CD8-positive, alpha-beta memory T cell (primary cell): ENCODE results near the gene TCP11L1. TPM values are rescaled to one million over a fixed set of nuclear protein-coding genes. Genes with fewer than 3 reads are reported as not detected.
A peak's percentile ranks its signal among the peaks of the same experiment; 100 is the strongest.

Experiments used
- CTCF ChIA-PET: fragments of 350-600 bp; sonication (Branson Sonifier 250); formaldehyde crosslinking; loops from one replicate; lab custom pipeline; 2021; ENCODE audit warnings: antibody characterized with exemption; lab: Charles Lee
- POLR2A ChIA-PET: fragments of 350-600 bp; sonication (Branson Sonifier 250); formaldehyde crosslinking; loops from one replicate; lab custom pipeline; 2021; ENCODE audit warnings: antibody characterized with exemption; lab: Charles Lee
- DNase-seq, 5 donors: peaks; one replicate each; pipeline versions ENCODE4 v3.0.0 to v3.0.0-alpha.2; 2020 to 2022; ENCODE audit warnings: mixed read lengths in 1 of 5
- H3K27ac ChIP-seq: one replicate; pipeline ENCODE4 v1.7.0; 2013; ENCODE audit warnings: low read depth, mild to moderate bottlenecking, low read length, moderate library complexity
- H3K27me3 ChIP-seq: 2 replicates; pipeline ENCODE4 v1.7.0; 2013; ENCODE audit warnings: low read length, mild to moderate bottlenecking; ENCODE audit not compliant: insufficient read depth, poor library complexity, severe bottlenecking
- H3K36me3 ChIP-seq: 2 replicates; pipeline ENCODE4 v1.7.0; 2013; ENCODE audit warnings: mild to moderate bottlenecking, low read length, moderate library complexity; ENCODE audit not compliant: insufficient read depth
- H3K4me1 ChIP-seq: 2 replicates; pipeline ENCODE4 v1.7.0; 2013; ENCODE audit warnings: mild to moderate bottlenecking, low read length, moderate library complexity; ENCODE audit not compliant: insufficient read depth
- H3K4me3 ChIP-seq: 2 replicates; pipeline ENCODE4 v1.7.0; 2013; ENCODE audit warnings: mild to moderate bottlenecking, low read length
- H3K9me3 ChIP-seq: 2 replicates; pipeline ENCODE4 v1.7.0; 2013; ENCODE audit warnings: mild to moderate bottlenecking, low read length
- H3K27ac Mint-ChIP-seq, 8 donors: one replicate each; pipeline ENCODE4 v1.8.0; 2020 to 2021; ENCODE audit warnings: mixed read lengths in 8 of 8, mild to moderate bottlenecking in 6 of 8, inconsistent platforms in 3 of 8, moderate library complexity in 3 of 8
- H3K27me3 Mint-ChIP-seq, 2 donors: one replicate each; pipeline ENCODE4 v1.8.0; 2020 to 2021; ENCODE audit warnings: mixed read lengths in 2 of 2, mild to moderate bottlenecking in 1 of 2, moderate library complexity in 1 of 2
- H3K36me3 Mint-ChIP-seq, 3 donors: one replicate each; pipeline ENCODE4 v1.8.0; 2020 to 2021; ENCODE audit warnings: mixed read lengths in 3 of 3, inconsistent platforms in 1 of 3, mild to moderate bottlenecking in 1 of 3
- H3K4me1 Mint-ChIP-seq, 3 donors: one replicate each; pipeline ENCODE4 v1.8.0; 2020 to 2021; ENCODE audit warnings: mixed read lengths in 3 of 3, inconsistent platforms in 1 of 3, mild to moderate bottlenecking in 1 of 3
- H3K4me3 Mint-ChIP-seq, 7 donors: one replicate each; pipeline ENCODE4 v1.8.0; 2020 to 2021; ENCODE audit warnings: mixed read lengths in 7 of 7, mild to moderate bottlenecking in 6 of 7, moderate library complexity in 4 of 7, inconsistent platforms in 2 of 7
- H3K9me3 Mint-ChIP-seq, 5 donors: one replicate each; pipeline ENCODE4 v1.8.0; 2020 to 2022; ENCODE audit warnings: mixed read lengths in 5 of 5, mild to moderate bottlenecking in 3 of 5, moderate library complexity in 2 of 5, inconsistent platforms in 1 of 5
- polyA plus RNA-seq: library from polyadenylated mRNA; unstranded; fragments of 300-500 nt; fragmentation: Illumina TruSeq; gene quantifications from one replicate; pipeline ENCODE4 v1.2.3, GENCODE V29; 2021
- total RNA-seq, 2 experiments: library from RNA; stranded (reverse); gene quantifications; one replicate each; pipeline ENCODE4 v1.2.3, GENCODE V29; 2021

Gene TCP11L1
- total and polyA plus RNA-seq, 3 experiments from 2014 or later: 7.5 to 22.2 (median 22.1) TPM

- Mint-ChIP-seq H3K36me3 (no peaks in the 10 kb centered on the region), H3K9me3 (no peaks in the 10 kb centered on the region), H3K27me3 (no peaks in the 10 kb centered on the region), H3K27ac (peak overlapping the region in 1 of 8 donors; percentile 26), H3K4me3 (peak overlapping the region in 2 of 7 donors; percentile 2 to 20), H3K4me1 (peaks cover 18 to 25% (median 24%) of the 10 kb centered on the region in 3 donors)
- Histone ChIP-seq H3K9me3 (no peaks in the 10 kb centered on the region), H3K4me3 (no peak overlapping the region), H3K27me3 (no peaks in the 10 kb centered on the region), H3K4me1 (peaks cover 22% of the 10 kb centered on the region), H3K27ac (no peak overlapping the region), H3K36me3 (no peaks in the 10 kb centered on the region)
- POLR2A ChIA-PET: no interaction called here
- CTCF ChIA-PET: no interaction called here
- peak in 2 of 5 donors; percentile 30 to 66 for DNase-seq
Measured at GRCh38 chr11:33005175-33005574, 34.2 kb upstream of the TCP11L1 start.

DNA sequence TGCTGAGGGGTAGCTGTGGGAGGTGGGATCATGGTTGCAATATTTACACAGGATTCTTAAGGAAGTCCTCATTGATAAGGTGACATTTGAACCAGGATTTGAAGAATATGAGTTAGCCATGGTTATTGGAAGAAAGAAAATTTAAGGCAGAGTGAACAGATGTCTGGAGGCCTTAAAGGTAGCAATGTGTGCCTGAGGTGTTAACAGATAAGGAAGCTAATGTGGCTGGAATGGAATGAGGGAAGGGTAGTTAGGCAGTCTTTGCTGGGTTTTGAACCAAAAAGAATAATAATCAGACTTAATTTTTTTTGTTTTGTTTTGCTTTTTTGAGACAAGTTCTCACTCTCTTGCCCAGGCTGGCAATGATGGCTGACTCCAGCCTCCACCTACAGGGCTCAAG, 33.4 kb upstream of the TCP11L1 start:
- Mint-ChIP-seq H3K4me1 (peaks cover 18 to 33% (median 32%) of the 10 kb centered on the region in 3 donors), H3K27ac (peak overlapping the region in 1 of 8 donors; percentile 85)

DNA sequence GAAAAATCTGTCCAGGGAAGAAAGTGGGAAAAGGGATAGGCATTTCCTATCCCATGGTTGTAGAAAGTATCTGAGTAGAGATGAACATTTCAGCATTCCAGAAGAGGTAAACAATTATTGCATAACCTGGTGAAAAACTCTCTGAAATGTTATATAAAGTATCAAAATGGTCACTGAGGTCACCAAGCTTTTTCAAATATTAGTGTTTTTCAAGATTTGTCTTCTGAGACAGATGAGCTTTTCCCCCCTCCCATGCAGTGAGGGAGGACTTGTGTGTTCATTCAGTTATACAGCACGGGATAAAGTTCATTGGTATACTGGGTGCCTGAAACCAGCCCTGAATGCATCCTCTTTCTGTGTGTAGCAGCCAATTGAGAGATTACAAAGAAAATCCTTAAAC, 25.6 kb upstream of the TCP11L1 start:
- DNase-seq: no peak
- H3K27ac Mint-ChIP-seq: no peak overlapping the region
- no peaks in the 10 kb centered on the region for H3K9me3 ChIP-seq
- CTCF ChIA-PET: interaction anchor here (0.5 to 1.6 kb wide), 3 partner anchors 9 to 20 kb away, joined by 3 to 5 read pairs (median 4); no protein-coding TSS in a partner anchor
- H3K36me3 Mint-ChIP-seq: no peaks in the 10 kb centered on the region
- H3K4me1 ChIP-seq: peaks cover 19% of the 10 kb centered on the region
- POLR2A ChIA-PET: no interaction called here
- no peak overlapping the region for H3K4me3 Mint-ChIP-seq
- H3K4me3 ChIP-seq: no peak overlapping the region
- peaks cover 16 to 32% of the 10 kb centered on the region in 2 donors for H3K27me3 Mint-ChIP-seq
- H3K9me3 Mint-ChIP-seq: no peaks in the 10 kb centered on the region
- H3K36me3 ChIP-seq: no peaks in the 10 kb centered on the region
- H3K27ac ChIP-seq: no peak overlapping the region
- peaks cover 19 to 56% (median 27%) of the 10 kb centered on the region in 3 donors for H3K4me1 Mint-ChIP-seq
- no peaks in the 10 kb centered on the region for H3K27me3 ChIP-seq

More for the DNA sequence above, 33.4 kb upstream of the TCP11L1 start:
- no peak overlapping the region for H3K4me3 ChIP-seq
- Mint-ChIP-seq H3K9me3 (no peaks in the 10 kb centered on the region), H3K27me3 (no peaks in the 10 kb centered on the region), H3K4me3 (no peak overlapping the region), H3K36me3 (no peaks in the 10 kb centered on the region)
- peaks cover 26% of the 10 kb centered on the region for H3K4me1 ChIP-seq
- ChIA-PET CTCF (no interaction called here), POLR2A (no interaction called here)
- H3K36me3 ChIP-seq: no peaks in the 10 kb centered on the region
- no peak for DNase-seq
- H3K27me3 ChIP-seq: no peaks in the 10 kb centered on the region
- no peaks in the 10 kb centered on the region for H3K9me3 ChIP-seq
- H3K27ac ChIP-seq: no peak overlapping the region

DNA sequence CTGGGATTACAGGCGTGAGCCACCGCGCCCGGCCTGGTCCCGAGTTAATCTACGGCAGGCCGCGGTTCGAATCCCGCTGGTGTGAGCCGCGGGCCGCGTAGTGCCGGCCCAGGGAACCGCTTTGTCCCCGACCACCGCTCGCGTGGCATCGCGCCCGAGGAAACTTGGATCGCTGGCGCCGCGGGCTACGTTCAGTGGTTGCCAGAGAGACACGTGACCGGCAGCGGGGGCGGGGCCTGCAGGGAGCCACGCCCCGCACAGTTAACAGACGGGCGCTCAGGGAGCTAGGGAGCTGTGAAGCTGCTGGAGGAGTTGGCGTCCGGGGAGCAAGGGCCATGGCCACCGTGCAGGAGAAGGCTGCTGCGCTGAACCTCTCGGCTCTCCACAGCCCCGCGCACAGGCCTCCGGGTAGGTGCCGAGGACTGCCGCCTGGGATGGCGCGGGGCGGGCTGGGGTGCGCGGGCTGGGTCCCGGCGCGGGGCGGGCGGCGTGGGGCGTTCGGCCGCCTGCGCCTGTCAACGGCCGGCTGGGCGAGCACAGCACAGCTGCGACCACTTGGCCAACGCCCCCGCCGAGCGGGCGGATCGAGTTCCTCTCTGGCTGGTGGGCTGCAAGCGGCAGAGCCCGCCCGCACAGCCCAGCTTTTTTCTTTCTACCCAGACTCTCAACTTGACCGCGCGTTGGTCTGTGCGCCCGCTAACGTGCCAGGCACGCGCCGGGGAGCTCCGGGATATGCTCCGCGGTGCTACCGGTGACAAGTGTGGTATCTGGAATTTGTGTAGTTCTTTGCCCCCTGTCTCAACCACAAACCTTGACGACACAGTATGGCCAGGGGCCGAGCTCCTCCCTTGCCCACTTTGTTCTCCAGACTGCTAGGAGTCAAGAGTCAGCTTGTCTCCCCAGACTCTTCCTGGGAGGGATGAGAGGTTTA, 23.5 kb upstream of the TCP11L1 start, which contains the start of gene DEPDC7:
Gene DEPDC7, plus strand, starts transcription at position 258 of the 931 bp plus-strand sequence. Its CDS starts 78 bp downstream, at position 336.
- Mint-ChIP-seq H3K4me3 (peak within 1 kb of the TSS; percentile 79 to 93 (median 83)), H3K36me3 (no peaks in the 10 kb centered on the region), H3K27me3 (peaks cover 22 to 46% of the 10 kb centered on the region in 2 donors), H3K4me1 (peaks cover 19 to 48% (median 20%) of the 10 kb centered on the region in 3 donors), H3K27ac (peak within 1 kb of the TSS in 2 of 8 donors; percentile 64 to 87), H3K9me3 (no peaks in the 10 kb centered on the region)
- H3K4me3 ChIP-seq: peak within 1 kb of the TSS; percentile 46
- CTCF ChIA-PET: interaction anchor here (1.0 to 1.4 kb wide), 5 partner anchors 9 to 50 kb away, joined by 3 to 5 read pairs (median 4); no protein-coding TSS in a partner anchor
- H3K9me3 ChIP-seq: no peaks in the 10 kb centered on the region
- H3K4me1 ChIP-seq: peaks cover 17% of the 10 kb centered on the region
- DNase-seq: peak; percentile 61 to 82 (median 67)
- no peak within 1 kb of the TSS for H3K27ac ChIP-seq
- POLR2A ChIA-PET: interaction anchor here (0.6 to 1.0 kb wide), 3 partner anchors 13 to 24 kb away, joined by 3 to 8 read pairs (median 3); no protein-coding TSS in a partner anchor
- no peaks in the 10 kb centered on the region for H3K36me3 ChIP-seq
- no peaks in the 10 kb centered on the region for H3K27me3 ChIP-seq

DNA sequence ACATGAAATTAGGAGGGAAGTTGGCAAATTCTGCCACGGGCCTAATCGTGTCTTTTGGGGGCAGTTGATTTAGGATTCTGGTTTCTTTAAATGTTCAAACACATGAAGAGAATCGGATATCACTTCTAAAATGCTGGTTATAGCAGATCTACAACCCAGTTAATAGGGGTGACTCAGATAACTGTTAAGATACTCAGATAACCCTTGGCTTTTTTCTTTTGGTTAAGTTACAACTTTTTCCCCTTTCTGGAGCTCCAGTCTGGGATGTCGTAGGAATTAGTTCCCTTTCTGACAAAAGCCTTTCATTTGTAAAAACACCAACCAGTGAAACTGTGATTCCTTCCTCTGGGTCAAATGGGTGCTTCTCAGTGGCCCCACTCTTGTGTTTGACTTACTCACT, 22.7 kb upstream of the TCP11L1 start:
- Histone ChIP-seq H3K36me3 (no peaks in the 10 kb centered on the region), H3K9me3 (no peaks in the 10 kb centered on the region), H3K27ac (no peak overlapping the region), H3K4me1 (peaks cover 16% of the 10 kb centered on the region), H3K27me3 (no peaks in the 10 kb centered on the region), H3K4me3 (no peak overlapping the region)
- peaks cover 12 to 42% (median 14%) of the 10 kb centered on the region in 3 donors for H3K4me1 Mint-ChIP-seq
- no peaks in the 10 kb centered on the region for H3K36me3 Mint-ChIP-seq
- DNase-seq: no peak
- ChIA-PET POLR2A (no interaction called here), CTCF (interaction anchor here (1.0 to 1.4 kb wide), 5 partner anchors 8 to 49 kb away, joined by 3 to 5 read pairs (median 4); no protein-coding TSS in a partner anchor)
- no peak overlapping the region for H3K27ac Mint-ChIP-seq
- H3K4me3 Mint-ChIP-seq: peak overlapping the region; percentile 71 to 93 (median 77)
- H3K9me3 Mint-ChIP-seq: no peaks in the 10 kb centered on the region
- H3K27me3 Mint-ChIP-seq: peaks cover 22 to 46% of the 10 kb centered on the region in 2 donors

DNA sequence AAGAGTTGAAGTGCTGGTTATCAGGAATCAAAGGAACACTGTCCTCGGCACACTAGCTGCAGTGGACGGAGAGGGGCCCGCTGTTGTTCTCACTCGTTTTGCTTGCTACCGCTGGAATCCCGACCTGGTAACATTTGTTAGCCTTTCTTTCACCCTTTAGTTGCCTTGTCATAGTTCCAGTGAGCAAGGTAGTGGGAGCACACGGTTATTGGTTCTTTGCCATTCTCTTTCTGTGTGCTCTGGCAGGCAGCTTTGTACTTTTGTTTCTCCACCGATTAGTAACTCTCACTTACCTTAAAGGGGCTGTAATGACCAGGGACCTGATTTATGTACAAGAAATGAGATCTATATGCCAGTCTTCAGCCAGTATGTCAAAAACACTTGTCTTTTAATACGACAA, 21.9 kb upstream of the TCP11L1 start:
- Histone ChIP-seq H3K4me3 (no peak overlapping the region), H3K27ac (no peak overlapping the region), H3K4me1 (peaks cover 15% of the 10 kb centered on the region), H3K9me3 (no peaks in the 10 kb centered on the region), H3K36me3 (no peaks in the 10 kb centered on the region), H3K27me3 (no peaks in the 10 kb centered on the region)
- Mint-ChIP-seq H3K9me3 (no peaks in the 10 kb centered on the region), H3K27ac (no peak overlapping the region), H3K4me3 (peak overlapping the region in 2 of 7 donors; percentile 0 to 76), H3K36me3 (no peaks in the 10 kb centered on the region), H3K27me3 (peaks cover 22 to 46% of the 10 kb centered on the region in 2 donors), H3K4me1 (peaks cover 7 to 42% (median 9%) of the 10 kb centered on the region in 3 donors)
- DNase-seq: no peak
- ChIA-PET CTCF (interaction anchor here (1.3 kb wide), 1 partner anchor 15 kb away, joined by 4 read pairs; no protein-coding TSS in a partner anchor), POLR2A (no interaction called here)

- Mint-ChIP-seq H3K36me3 (no peaks in the 10 kb centered on the region), H3K4me3 (peak overlapping the region in 1 of 7 donors; percentile 76), H3K9me3 (no peaks in the 10 kb centered on the region), H3K27ac (no peak overlapping the region), H3K4me1 (peaks cover 7 to 39% (median 7%) of the 10 kb centered on the region in 3 donors), H3K27me3 (peaks cover 24 to 46% of the 10 kb centered on the region in 2 donors)
- Histone ChIP-seq H3K4me3 (no peak overlapping the region), H3K36me3 (no peaks in the 10 kb centered on the region), H3K4me1 (peaks cover 12% of the 10 kb centered on the region), H3K9me3 (no peaks in the 10 kb centered on the region), H3K27ac (no peak overlapping the region), H3K27me3 (no peaks in the 10 kb centered on the region)
- no peak for DNase-seq
- ChIA-PET POLR2A (no interaction called here), CTCF (interaction anchor here (1.3 kb wide), 1 partner anchor 15 kb away, joined by 4 read pairs; no protein-coding TSS in a partner anchor)
Measured at GRCh38 chr11:33017965-33018364, 21.4 kb upstream of the TCP11L1 start.
